Panc1 (cell line): ENCODE results near the gene LRRC8B. TPM values are rescaled to one million over a fixed set of nuclear protein-coding genes. Genes with fewer than 3 reads are reported as not detected.

Source experiments
- ATAC-seq: fragments of 200-7000 bp; cut with Tn5 transposase; 2 replicates; pipeline ENCODE4 v1.9.1; 2020; ENCODE audit warnings: mild to moderate bottlenecking, moderate library complexity
- BruUV-seq: library from RNA; stranded (reverse); fragments of 400-500 nt; replicated peaks from 2 replicates; lab custom pipeline; 2021; lab: Mats Ljungman, UMichigan
- CTCF ChIA-PET: fragments of 300-600 bp; sonication (Branson Sonifier 250); formaldehyde crosslinking; loops from one replicate; lab custom pipeline; 2022; ENCODE audit warnings: antibody characterized with exemption; lab: Charles Lee
- POLR2A ChIA-PET: fragments of 300-600 bp; sonication (Branson Sonifier 250); formaldehyde crosslinking; loops from one replicate; lab custom pipeline; 2022; ENCODE audit warnings: antibody characterized with exemption; lab: Charles Lee
- DNase-seq: peaks from one replicate; pipeline ENCODE4 v3.0.0-alpha.2; 2010; ENCODE audit warnings: low read depth, low spot score
- H3K27ac ChIP-seq: 2 replicates; pipeline ENCODE4 v1.5.1; 2011; ENCODE audit warnings: mild to moderate bottlenecking, low read length, inconsistent platforms
- H3K27me3 ChIP-seq: fragments of 200-500 bp; sonication (Bioruptor generic); 2 replicates; pipeline ENCODE4 v1.6.0; 2014; ENCODE audit warnings: low read length, inconsistent platforms; ENCODE audit not compliant: control insufficient read depth, insufficient read depth
- H3K36me3 ChIP-seq: fragments of 200-500 bp; sonication (Bioruptor generic); 2 replicates; pipeline ENCODE4 v1.5.1; 2014; ENCODE audit warnings: inconsistent platforms, mild to moderate bottlenecking, low read length, moderate library complexity; ENCODE audit not compliant: control insufficient read depth, insufficient read depth
- H3K4me1 ChIP-seq: 2 replicates; pipeline ENCODE4 v1.5.1; 2011; ENCODE audit warnings: inconsistent platforms, mild to moderate bottlenecking, low read length, moderate library complexity; ENCODE audit not compliant: control insufficient read depth, insufficient read depth
- H3K4me3 ChIP-seq, 2 experiments: 2 replicates each; pipeline ENCODE4 v1.5.1; 2011 to 2012; ENCODE audit warnings: low read depth in 2 of 2, low read length in 2 of 2, mild to moderate bottlenecking in 2 of 2, inconsistent platforms in 1 of 2, moderate library complexity in 1 of 2
- H3K9me3 ChIP-seq: fragments of 200-500 bp; sonication (Bioruptor generic); 2 replicates; pipeline ENCODE4 v1.5.1; 2014; ENCODE audit warnings: low read depth, mild to moderate bottlenecking, inconsistent platforms, low read length, moderate library complexity; ENCODE audit not compliant: control insufficient read depth, insufficient read depth
- POLR2AphosphoS5 ChIP-seq: IDR thresholded peaks from 2 replicates; pipeline ENCODE4 v1.6.1; 2012; ENCODE audit warnings: mild to moderate bottlenecking, low read depth, low read length, moderate library complexity
- SIN3A ChIP-seq: IDR thresholded peaks from 2 replicates; pipeline ENCODE4 v1.6.1; 2012; ENCODE audit warnings: low read depth, mild to moderate bottlenecking, low read length, moderate library complexity, borderline replicate concordance; ENCODE audit not compliant: insufficient read depth
- TCF7L2 ChIP-seq: IDR thresholded peaks from 2 replicates; pipeline ENCODE4 v1.6.1; 2011; ENCODE audit warnings: mild to moderate bottlenecking, low read depth, low read length, inconsistent platforms
- in situ Hi-C: cut with HindIII; loops from 2 replicates; pipeline ENCODE4 v1.10.0; 2016; ENCODE audit warnings: low sequenced_read_pairs, low pct_unique_long_range_greater_than_20kb
- intact Hi-C: fragments of 100-400 bp; cut with micrococcal nuclease; formaldehyde crosslinking; loops from one replicate; pipeline ENCODE4 v1.10.0; 2022; ENCODE audit not compliant: unreplicated experiment
- total RNA-seq: library from RNA; stranded (reverse); gene quantifications from one replicate; pipeline ENCODE4 v1.2.1, GENCODE V29; 2021; ENCODE audit not compliant: unreplicated experiment
- TF ChIP-seq, protein P1 (sequence below): fragments of 450-650 bp; IDR thresholded peaks from 2 replicates; pipeline ENCODE4 v1.5.1; 2017; ENCODE audit warnings: mild to moderate bottlenecking
- TF ChIP-seq, protein P2 (sequence below), 2 experiments: IDR thresholded peaks; 2 replicates each; pipeline ENCODE4 v1.6.1; 2011 to 2012; ENCODE audit warnings: low read depth in 2 of 2, control low read depth in 1 of 2, low read length in 1 of 2, mild to moderate bottlenecking in 1 of 2, moderate library complexity in 1 of 2; ENCODE audit not compliant: insufficient read depth in 1 of 2

The LRRC8B gene
- total RNA-seq, 1 experiment from 2014 or later = 27.3 TPM

DNA sequence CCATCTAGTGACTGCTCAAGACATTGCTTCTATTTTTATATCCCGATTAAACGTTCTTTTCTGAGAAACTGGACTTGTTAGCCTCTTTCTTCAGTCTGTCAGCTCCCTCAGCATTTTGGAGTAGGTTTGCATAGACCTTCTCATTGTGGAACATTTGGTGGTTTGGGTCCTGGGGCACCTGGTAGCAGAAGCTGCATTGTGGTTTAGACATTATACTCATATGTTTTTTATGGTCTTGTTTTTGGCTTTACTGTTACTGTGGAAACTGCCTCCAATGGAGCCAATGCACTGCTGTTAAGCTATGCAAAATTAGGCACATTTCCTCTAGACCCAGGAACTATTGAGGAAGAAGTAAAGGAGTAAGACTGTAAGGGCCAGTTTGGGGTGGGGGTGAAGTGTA, 36.7 kb upstream of the LRRC8B start:
- Histone ChIP-seq H3K27ac (no peak overlapping the region), H3K27me3 (peaks cover 8% of the 10 kb centered on the region; the same call in 1 of the 2 replicates), H3K9me3 (no peaks in the 10 kb centered on the region), H3K36me3 (no peaks in the 10 kb centered on the region), H3K4me3 (no peak overlapping the region), H3K4me1 (no peaks in the 10 kb centered on the region)
- in situ Hi-C loops (no loop called here), intact Hi-C loops (no loop called here)
- TF ChIP-seq, protein P1, sequence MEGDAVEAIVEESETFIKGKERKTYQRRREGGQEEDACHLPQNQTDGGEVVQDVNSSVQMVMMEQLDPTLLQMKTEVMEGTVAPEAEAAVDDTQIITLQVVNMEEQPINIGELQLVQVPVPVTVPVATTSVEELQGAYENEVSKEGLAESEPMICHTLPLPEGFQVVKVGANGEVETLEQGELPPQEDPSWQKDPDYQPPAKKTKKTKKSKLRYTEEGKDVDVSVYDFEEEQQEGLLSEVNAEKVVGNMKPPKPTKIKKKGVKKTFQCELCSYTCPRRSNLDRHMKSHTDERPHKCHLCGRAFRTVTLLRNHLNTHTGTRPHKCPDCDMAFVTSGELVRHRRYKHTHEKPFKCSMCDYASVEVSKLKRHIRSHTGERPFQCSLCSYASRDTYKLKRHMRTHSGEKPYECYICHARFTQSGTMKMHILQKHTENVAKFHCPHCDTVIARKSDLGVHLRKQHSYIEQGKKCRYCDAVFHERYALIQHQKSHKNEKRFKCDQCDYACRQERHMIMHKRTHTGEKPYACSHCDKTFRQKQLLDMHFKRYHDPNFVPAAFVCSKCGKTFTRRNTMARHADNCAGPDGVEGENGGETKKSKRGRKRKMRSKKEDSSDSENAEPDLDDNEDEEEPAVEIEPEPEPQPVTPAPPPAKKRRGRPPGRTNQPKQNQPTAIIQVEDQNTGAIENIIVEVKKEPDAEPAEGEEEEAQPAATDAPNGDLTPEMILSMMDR = no peak
- no peak for TF ChIP-seq POLR2AphosphoS5
- TF ChIP-seq, protein P2, sequence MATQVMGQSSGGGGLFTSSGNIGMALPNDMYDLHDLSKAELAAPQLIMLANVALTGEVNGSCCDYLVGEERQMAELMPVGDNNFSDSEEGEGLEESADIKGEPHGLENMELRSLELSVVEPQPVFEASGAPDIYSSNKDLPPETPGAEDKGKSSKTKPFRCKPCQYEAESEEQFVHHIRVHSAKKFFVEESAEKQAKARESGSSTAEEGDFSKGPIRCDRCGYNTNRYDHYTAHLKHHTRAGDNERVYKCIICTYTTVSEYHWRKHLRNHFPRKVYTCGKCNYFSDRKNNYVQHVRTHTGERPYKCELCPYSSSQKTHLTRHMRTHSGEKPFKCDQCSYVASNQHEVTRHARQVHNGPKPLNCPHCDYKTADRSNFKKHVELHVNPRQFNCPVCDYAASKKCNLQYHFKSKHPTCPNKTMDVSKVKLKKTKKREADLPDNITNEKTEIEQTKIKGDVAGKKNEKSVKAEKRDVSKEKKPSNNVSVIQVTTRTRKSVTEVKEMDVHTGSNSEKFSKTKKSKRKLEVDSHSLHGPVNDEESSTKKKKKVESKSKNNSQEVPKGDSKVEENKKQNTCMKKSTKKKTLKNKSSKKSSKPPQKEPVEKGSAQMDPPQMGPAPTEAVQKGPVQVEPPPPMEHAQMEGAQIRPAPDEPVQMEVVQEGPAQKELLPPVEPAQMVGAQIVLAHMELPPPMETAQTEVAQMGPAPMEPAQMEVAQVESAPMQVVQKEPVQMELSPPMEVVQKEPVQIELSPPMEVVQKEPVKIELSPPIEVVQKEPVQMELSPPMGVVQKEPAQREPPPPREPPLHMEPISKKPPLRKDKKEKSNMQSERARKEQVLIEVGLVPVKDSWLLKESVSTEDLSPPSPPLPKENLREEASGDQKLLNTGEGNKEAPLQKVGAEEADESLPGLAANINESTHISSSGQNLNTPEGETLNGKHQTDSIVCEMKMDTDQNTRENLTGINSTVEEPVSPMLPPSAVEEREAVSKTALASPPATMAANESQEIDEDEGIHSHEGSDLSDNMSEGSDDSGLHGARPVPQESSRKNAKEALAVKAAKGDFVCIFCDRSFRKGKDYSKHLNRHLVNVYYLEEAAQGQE (IDR thresholded peaks at IDR 0.05; ENCODE audit: insufficient read depth in 1 of 2, low read depth in 2 of 2, low read length in 1 of 2) = no peak
- no peak for TF ChIP-seq SIN3A
- no peak for TF ChIP-seq TCF7L2
- ATAC-seq (no peak), DNase-seq (no peak)
- CTCF ChIA-PET = no interaction called here
- BruUV-seq = no TSS peak
- POLR2A ChIA-PET = interaction anchor here (0.5 kb wide), 1 partner anchor 597 kb away, joined by 4 read pairs; no protein-coding TSS in a partner anchor

DNA sequence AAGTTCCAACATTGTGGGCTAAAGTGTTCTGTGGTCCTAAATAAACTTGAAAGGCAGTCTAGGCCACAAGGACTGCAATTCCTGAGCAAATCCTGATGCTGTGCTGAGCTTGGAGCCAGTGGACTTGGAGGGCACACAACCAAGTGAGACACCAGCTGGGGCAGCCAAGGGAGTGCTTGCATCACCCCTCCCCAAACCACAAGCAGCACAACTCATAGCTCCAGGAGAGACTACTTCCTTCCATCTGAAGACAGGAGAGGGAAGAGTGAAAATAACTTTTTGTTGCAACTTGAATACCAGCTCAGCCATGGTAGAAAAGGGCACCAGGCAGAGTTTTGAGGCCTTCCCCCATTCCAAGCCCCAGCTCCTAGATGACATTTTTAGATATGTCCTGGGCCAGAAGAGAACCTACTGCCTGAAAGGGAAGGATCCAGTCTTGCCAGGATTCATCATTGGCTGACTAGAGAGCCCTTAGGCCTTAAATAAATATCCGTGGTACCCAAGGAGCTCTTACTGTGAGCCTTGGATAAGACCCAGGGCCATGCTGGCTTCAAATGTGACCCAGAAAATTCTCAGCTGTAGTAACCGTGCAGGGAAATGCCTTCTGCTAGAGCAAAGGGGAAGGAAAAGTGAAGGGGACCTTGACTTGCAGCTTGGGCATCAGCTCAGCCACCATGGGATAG, 35.4 kb upstream of the LRRC8B start:
- H3K27me3 ChIP-seq = peaks cover 8% of the 10 kb centered on the region; the same call in 1 of the 2 replicates
- H3K36me3 ChIP-seq = no peaks in the 10 kb centered on the region
- H3K4me3 ChIP-seq = no peak overlapping the region
- no peaks in the 10 kb centered on the region for H3K4me1 ChIP-seq
- intact Hi-C loops (no loop called here), in situ Hi-C loops (no loop called here)
- no TSS peak for BruUV-seq
- ChIA-PET POLR2A (no interaction called here), CTCF (no interaction called here)
- no peak overlapping the region for H3K27ac ChIP-seq
- no peaks in the 10 kb centered on the region for H3K9me3 ChIP-seq
- DNase-seq (no peak), ATAC-seq (no peak)
- no peak for TF ChIP-seq POLR2AphosphoS5
- no peak for TF ChIP-seq TCF7L2
- TF ChIP-seq SIN3A = no peak
- TF ChIP-seq, protein P2 (IDR thresholded peaks at IDR 0.05; ENCODE audit: insufficient read depth in 1 of 2, low read depth in 2 of 2, low read length in 1 of 2) = no peak
- TF ChIP-seq, protein P1 = no peak
